ENCODE data around the gene CLCN4. TPM values are rescaled to one million over a fixed set of nuclear protein-coding genes. Genes with fewer than 3 reads are reported as not detected.

The CLCN4 gene
- total and polyA plus RNA-seq, 10 of the 15 experiments (the other 5 are each of a cell fraction or from before 2014, with no cell fraction given), result 0.90 to 6.9 (median 2.9) TPM

GRCh38 chrX:10112510-10112909 is 44.3 kb upstream of the CLCN4 start (continued):
- TF ChIP-seq, protein P1, sequence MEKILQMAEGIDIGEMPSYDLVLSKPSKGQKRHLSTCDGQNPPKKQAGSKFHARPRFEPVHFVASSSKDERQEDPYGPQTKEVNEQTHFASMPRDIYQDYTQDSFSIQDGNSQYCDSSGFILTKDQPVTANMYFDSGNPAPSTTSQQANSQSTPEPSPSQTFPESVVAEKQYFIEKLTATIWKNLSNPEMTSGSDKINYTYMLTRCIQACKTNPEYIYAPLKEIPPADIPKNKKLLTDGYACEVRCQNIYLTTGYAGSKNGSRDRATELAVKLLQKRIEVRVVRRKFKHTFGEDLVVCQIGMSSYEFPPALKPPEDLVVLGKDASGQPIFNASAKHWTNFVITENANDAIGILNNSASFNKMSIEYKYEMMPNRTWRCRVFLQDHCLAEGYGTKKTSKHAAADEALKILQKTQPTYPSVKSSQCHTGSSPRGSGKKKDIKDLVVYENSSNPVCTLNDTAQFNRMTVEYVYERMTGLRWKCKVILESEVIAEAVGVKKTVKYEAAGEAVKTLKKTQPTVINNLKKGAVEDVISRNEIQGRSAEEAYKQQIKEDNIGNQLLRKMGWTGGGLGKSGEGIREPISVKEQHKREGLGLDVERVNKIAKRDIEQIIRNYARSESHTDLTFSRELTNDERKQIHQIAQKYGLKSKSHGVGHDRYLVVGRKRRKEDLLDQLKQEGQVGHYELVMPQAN (conservative IDR thresholded peaks at IDR 0.05), result no peak
- no peak for TF ChIP-seq CTCF (IDR thresholded peaks at IDR 0.05 in 2 of 3, conservative IDR thresholded peaks at IDR 0.05 in 1 of 3; ENCODE audit: control insufficient read depth in 2 of 3, extremely low read depth in 1 of 3, insufficient read depth in 1 of 3, low read depth in 3 of 3, low read length in 3 of 3)
- TF ChIP-seq, protein P2, sequence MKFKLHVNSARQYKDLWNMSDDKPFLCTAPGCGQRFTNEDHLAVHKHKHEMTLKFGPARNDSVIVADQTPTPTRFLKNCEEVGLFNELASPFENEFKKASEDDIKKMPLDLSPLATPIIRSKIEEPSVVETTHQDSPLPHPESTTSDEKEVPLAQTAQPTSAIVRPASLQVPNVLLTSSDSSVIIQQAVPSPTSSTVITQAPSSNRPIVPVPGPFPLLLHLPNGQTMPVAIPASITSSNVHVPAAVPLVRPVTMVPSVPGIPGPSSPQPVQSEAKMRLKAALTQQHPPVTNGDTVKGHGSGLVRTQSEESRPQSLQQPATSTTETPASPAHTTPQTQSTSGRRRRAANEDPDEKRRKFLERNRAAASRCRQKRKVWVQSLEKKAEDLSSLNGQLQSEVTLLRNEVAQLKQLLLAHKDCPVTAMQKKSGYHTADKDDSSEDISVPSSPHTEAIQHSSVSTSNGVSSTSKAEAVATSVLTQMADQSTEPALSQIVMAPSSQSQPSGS (IDR thresholded peaks at IDR 0.05; ENCODE audit: low read length), result peak; percentile 54; the same call in 1 of the 2 replicates
- TF ChIP-seq CREM (IDR thresholded peaks at IDR 0.05; ENCODE audit: low read depth), result peak; percentile 57
- TF ChIP-seq LARP7 (IDR thresholded peaks at IDR 0.05), result no peak
- TF ChIP-seq, protein P3, sequence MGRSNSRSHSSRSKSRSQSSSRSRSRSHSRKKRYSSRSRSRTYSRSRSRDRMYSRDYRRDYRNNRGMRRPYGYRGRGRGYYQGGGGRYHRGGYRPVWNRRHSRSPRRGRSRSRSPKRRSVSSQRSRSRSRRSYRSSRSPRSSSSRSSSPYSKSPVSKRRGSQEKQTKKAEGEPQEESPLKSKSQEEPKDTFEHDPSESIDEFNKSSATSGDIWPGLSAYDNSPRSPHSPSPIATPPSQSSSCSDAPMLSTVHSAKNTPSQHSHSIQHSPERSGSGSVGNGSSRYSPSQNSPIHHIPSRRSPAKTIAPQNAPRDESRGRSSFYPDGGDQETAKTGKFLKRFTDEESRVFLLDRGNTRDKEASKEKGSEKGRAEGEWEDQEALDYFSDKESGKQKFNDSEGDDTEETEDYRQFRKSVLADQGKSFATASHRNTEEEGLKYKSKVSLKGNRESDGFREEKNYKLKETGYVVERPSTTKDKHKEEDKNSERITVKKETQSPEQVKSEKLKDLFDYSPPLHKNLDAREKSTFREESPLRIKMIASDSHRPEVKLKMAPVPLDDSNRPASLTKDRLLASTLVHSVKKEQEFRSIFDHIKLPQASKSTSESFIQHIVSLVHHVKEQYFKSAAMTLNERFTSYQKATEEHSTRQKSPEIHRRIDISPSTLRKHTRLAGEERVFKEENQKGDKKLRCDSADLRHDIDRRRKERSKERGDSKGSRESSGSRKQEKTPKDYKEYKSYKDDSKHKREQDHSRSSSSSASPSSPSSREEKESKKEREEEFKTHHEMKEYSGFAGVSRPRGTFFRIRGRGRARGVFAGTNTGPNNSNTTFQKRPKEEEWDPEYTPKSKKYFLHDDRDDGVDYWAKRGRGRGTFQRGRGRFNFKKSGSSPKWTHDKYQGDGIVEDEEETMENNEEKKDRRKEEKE (IDR thresholded peaks at IDR 0.05), result no peak
- no peak for TF ChIP-seq ZNF207 (IDR thresholded peaks at IDR 0.05; ENCODE audit: borderline replicate concordance)
- TF ChIP-seq CBFB (IDR thresholded peaks at IDR 0.05; ENCODE audit: low read depth), result peak; percentile 31; the same call in 1 of the 2 replicates
- TF ChIP-seq PML (IDR thresholded peaks at IDR 0.05; ENCODE audit: low read length), result peak; percentile 55; the same call in 1 of the 2 replicates
- TF ChIP-seq CREB1 (IDR thresholded peaks at IDR 0.05; ENCODE audit: low read depth), result 0 out of 2 replicates have a peak, but pooled peaks have one; percentile 23
- peak; percentile 17 for TF ChIP-seq SP1 (IDR thresholded peaks at IDR 0.05; ENCODE audit: low read depth, low read length)
- no peak for TF ChIP-seq NFXL1 (IDR thresholded peaks at IDR 0.05; ENCODE audit: borderline replicate concordance)
- TF ChIP-seq SIN3A (IDR thresholded peaks at IDR 0.05; ENCODE audit: low read depth, low read length), result no peak
- no peak for TF ChIP-seq NR2C2 (IDR thresholded peaks at IDR 0.05; ENCODE audit: borderline replicate concordance, control insufficient read depth, insufficient read length, low read depth)
- TF ChIP-seq CHD2 (IDR thresholded peaks at IDR 0.05; ENCODE audit: borderline replicate concordance, low read depth, low read length), result no peak
- no peak for TF ChIP-seq KAT2A (conservative IDR thresholded peaks at IDR 0.05; ENCODE audit: control insufficient read depth, low read depth, low read length)
- no peak; the same call in 1 of the 2 replicates for TF ChIP-seq TBL1XR1 (IDR thresholded peaks at IDR 0.05; ENCODE audit: low read depth, low read length)
- TF ChIP-seq ZNF24 (IDR thresholded peaks at IDR 0.05), result no peak
- TF ChIP-seq TCF3 (IDR thresholded peaks at IDR 0.05; ENCODE audit: borderline replicate concordance, insufficient read depth, low read depth, low read length), result peak; percentile 54; the same call in 1 of the 2 replicates
- no peak for TF ChIP-seq ZNF384 (IDR thresholded peaks at IDR 0.05; ENCODE audit: borderline replicate concordance, low read depth, low read length)
- no peak for TF ChIP-seq CBX5 (IDR thresholded peaks at IDR 0.05; ENCODE audit: low read depth)
- TF ChIP-seq IKZF2 (IDR thresholded peaks at IDR 0.05), result peak; percentile 43 to 47
- no peak for TF ChIP-seq ESRRA (IDR thresholded peaks at IDR 0.05; ENCODE audit: low read length)
- TF ChIP-seq RAD21 (IDR thresholded peaks at IDR 0.05; ENCODE audit: insufficient read depth, low read depth, low read length), result peak; percentile 12; the same call in 1 of the 2 replicates
- no peak for TF ChIP-seq NRF1 (conservative IDR thresholded peaks at IDR 0.05; ENCODE audit: low read depth, low read length)

Data from GM12878 (cell line).